Mucosa of descending colon (tissue), 3 donors: Measurements from ENCODE around the gene PARN. TPM values are rescaled to one million over a fixed set of nuclear protein-coding genes. Genes with fewer than 3 reads are reported as not detected.

Experiments
- ATAC-seq: fragments of 200-7000 bp; cut with Tn5 transposase; one replicate; pipeline ENCODE4 v1.9.1; 2020; ENCODE audit warnings: mild to moderate bottlenecking, moderate library complexity
- DNase-seq, 3 donors: peaks; one replicate each; pipeline ENCODE4 v3.0.0-alpha.2; 2020
- H3K36me3 ChIP-seq: fragments of 200-600 bp; one replicate; pipeline ENCODE4 v1.8.0; 2021; ENCODE audit warnings: low read depth, mild to moderate bottlenecking
- H3K4me1 ChIP-seq: fragments of 200-600 bp; one replicate; pipeline ENCODE4 v1.8.0; 2021; ENCODE audit warnings: low read depth, mild to moderate bottlenecking
- H3K4me3 ChIP-seq: fragments of 200-600 bp; one replicate; pipeline ENCODE4 v1.8.0; 2021; ENCODE audit warnings: mild to moderate bottlenecking
- H3K9me3 ChIP-seq: fragments of 200-600 bp; one replicate; pipeline ENCODE4 v1.8.0; 2021; ENCODE audit warnings: mild to moderate bottlenecking
- intact Hi-C, 2 donors: fragments of 100-400 bp; cut with DNase I in 1 of 2; cut with micrococcal nuclease in 1 of 2; formaldehyde crosslinking; loops; one replicate each; pipeline versions ENCODE4 v1.11.0 to v1.11.1; 2022; cut with DNase I, micrococcal nuclease
- total RNA-seq, 3 donors: library from RNA; stranded (reverse); fragmentation: NEBNext Ultra II Directional in 2 of 3; extraction: Animal tissue kit (Norgen Biotek cat#: 25700) in 2 of 3; gene quantifications; one replicate each; pipeline versions ENCODE4 v1.2.1 to v1.2.4, GENCODE V29; 2021 to 2023
- TF ChIP-seq, protein P1 (sequence below): fragments of 200-600 bp; IDR thresholded peaks from one replicate; pipeline ENCODE4 v1.8.0; 2022; ENCODE audit warnings: antibody characterized with exemption, mild to moderate bottlenecking
- donor health status: DM: no; HTN: no; CAD: no; lungs with moderate emphysema.
- donor health status: DM: no; HTN: no; CAD: no.
- donor health status: DM: no; HTN: yes; CAD: no.

The PARN gene
- total RNA-seq, 3 donors from 2014 or later: 31.5 to 34.0 (median 33.3) TPM

GRCh38 chr16:14502932-14503741, 126.9 kb downstream of the PARN start:
- ATAC-seq: no peak
- TF ChIP-seq, protein P1, sequence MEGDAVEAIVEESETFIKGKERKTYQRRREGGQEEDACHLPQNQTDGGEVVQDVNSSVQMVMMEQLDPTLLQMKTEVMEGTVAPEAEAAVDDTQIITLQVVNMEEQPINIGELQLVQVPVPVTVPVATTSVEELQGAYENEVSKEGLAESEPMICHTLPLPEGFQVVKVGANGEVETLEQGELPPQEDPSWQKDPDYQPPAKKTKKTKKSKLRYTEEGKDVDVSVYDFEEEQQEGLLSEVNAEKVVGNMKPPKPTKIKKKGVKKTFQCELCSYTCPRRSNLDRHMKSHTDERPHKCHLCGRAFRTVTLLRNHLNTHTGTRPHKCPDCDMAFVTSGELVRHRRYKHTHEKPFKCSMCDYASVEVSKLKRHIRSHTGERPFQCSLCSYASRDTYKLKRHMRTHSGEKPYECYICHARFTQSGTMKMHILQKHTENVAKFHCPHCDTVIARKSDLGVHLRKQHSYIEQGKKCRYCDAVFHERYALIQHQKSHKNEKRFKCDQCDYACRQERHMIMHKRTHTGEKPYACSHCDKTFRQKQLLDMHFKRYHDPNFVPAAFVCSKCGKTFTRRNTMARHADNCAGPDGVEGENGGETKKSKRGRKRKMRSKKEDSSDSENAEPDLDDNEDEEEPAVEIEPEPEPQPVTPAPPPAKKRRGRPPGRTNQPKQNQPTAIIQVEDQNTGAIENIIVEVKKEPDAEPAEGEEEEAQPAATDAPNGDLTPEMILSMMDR: no peak
- Histone ChIP-seq H3K4me1 (peaks cover 6% of the 10 kb centered on the region), H3K4me3 (no peak overlapping the region), H3K9me3 (no peaks in the 10 kb centered on the region), H3K36me3 (no peaks in the 10 kb centered on the region)
- DNase-seq: no peak
- intact Hi-C loops: no loop called here

DNA sequence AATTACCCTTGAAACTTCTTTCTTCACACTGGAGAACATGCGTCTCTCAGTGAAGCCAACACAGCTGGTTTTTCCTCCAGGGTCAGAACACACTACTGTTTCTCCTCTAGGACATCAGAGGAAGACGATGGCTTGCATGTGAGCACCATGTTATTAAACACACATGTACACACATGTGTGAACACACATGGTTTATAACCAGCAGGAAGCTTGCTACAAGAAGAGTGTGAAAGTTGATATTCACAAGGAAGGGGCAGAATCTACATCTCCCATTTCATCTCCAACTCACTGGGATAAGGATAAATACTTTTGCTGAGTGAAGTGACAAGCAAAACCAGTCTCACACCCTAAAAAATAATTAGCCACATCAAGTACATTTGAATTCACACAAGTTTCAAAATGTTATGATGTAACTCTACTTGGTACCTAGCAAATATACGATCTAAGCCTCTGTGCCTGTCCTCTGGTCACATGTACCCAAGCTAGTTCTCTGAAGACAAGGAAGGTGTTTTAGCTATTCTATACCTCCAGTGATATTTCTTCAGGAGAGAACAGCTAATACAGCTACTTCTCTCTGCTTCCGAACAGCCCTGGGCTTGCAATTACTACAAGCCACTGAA, 127.7 kb downstream of the PARN start:
- TF ChIP-seq, protein P1: no peak
- Histone ChIP-seq H3K4me1 (peaks cover 6% of the 10 kb centered on the region), H3K9me3 (no peaks in the 10 kb centered on the region), H3K36me3 (no peaks in the 10 kb centered on the region), H3K4me3 (no peak overlapping the region)
- no peak for ATAC-seq
- no peak for DNase-seq
- intact Hi-C loops: no loop called here

GRCh38 chr16:14501331-14502255, 128.5 kb downstream of the PARN start:
- DNase-seq: peak; percentile 66 to 74 (median 67)
- H3K4me3 ChIP-seq: no peak overlapping the region
- TF ChIP-seq, protein P1: no peak
- intact Hi-C loops: no loop called here
- peak; percentile 90 for ATAC-seq
- no peaks in the 10 kb centered on the region for H3K36me3 ChIP-seq
- H3K4me1 ChIP-seq: peaks cover 6% of the 10 kb centered on the region
- H3K9me3 ChIP-seq: no peaks in the 10 kb centered on the region

- DNase-seq (no peak), ATAC-seq (no peak)
- Histone ChIP-seq H3K4me3 (no peak overlapping the region), H3K36me3 (no peaks in the 10 kb centered on the region), H3K9me3 (no peaks in the 10 kb centered on the region), H3K4me1 (peaks cover 6% of the 10 kb centered on the region)
- TF ChIP-seq, protein P1: no peak
- intact Hi-C loops: no loop called here
These were observed 129.3 kb downstream of the PARN start for GRCh38 chr16:14500791-14501190.

DNA sequence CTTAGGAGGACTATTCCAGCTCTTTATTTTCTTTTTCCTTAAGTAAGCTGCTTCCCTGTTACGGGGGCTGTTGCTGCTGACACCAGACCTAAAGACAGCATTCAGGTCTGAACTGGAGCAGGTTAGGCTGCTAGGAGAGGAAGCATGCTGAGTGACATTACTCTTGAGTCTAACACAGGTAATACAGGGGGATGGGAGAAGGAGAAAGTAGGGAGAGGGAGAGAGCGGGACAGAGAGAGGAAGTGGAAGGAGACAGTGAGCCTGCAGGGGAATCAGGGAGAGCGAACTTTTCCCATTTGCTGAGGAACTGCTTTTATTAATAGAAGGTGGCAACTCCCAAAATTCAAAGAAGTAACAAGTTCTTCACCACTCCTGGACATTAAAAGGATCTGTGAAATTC, 130.9 kb downstream of the PARN start:
- peaks cover 6% of the 10 kb centered on the region for H3K4me1 ChIP-seq
- DNase-seq (no peak), ATAC-seq (no peak)
- TF ChIP-seq, protein P1: no peak
- intact Hi-C loops: no loop called here
- H3K4me3 ChIP-seq: no peak overlapping the region
- H3K9me3 ChIP-seq: no peaks in the 10 kb centered on the region
- no peaks in the 10 kb centered on the region for H3K36me3 ChIP-seq
